ENCODE results near the gene SSPN. TPM values are rescaled to one million over a fixed set of nuclear protein-coding genes. Genes with fewer than 3 reads are reported as not detected.

Gene SSPN
- total RNA-seq, 1 experiment from 2014 or later = 0.17 TPM

GRCh38 chr12:26187014-26187798 lies 8.2 kb upstream of the SSPN start:
- ATAC-seq = peak; percentile 57; the same call in 1 of the 2 replicates
- ChIA-PET POLR2A (no interaction called here), CTCF (no interaction called here), RAD21 (ENCODE audit: low non-redundant PET in 1 of 2, low total read pairs in 2 of 2, uncharacterized antibody in 2 of 2, unreplicated experiment in 2 of 2) (no interaction called here)
- Histone ChIP-seq H3K27me3 (ENCODE audit: insufficient read depth, low read length) (no peaks in the 10 kb centered on the region), H3K27ac (ENCODE audit: low read depth, low read length) (no peak overlapping the region), H3K9me2 (ENCODE audit: insufficient read depth) (no peaks in the 10 kb centered on the region), H3K79me2 (ENCODE audit: insufficient read depth, low read length) (no peaks in the 10 kb centered on the region), H3K9me3 (ENCODE audit: control insufficient read depth in 1 of 2, insufficient read depth in 1 of 2, low read depth in 1 of 2, low read length in 2 of 2) (no peaks in the 10 kb centered on the region), H3K4me1 (ENCODE audit: control insufficient read depth in 1 of 2, insufficient read depth in 2 of 2, low read length in 2 of 2) (peaks cover 0 to 6% of the 10 kb centered on the region in 2 experiments; a peak in 1 of 4 replicates), H2AFZ (ENCODE audit: low read depth, low read length, poor library complexity, severe bottlenecking) (no peak overlapping the region), H3K4me2 (ENCODE audit: low read length) (no peak overlapping the region), H4K20me1 (ENCODE audit: insufficient read depth) (no peaks in the 10 kb centered on the region), H3K4me3 (replicated peaks in 1 of 2; ENCODE audit: low read depth in 1 of 2, low read length in 2 of 2) (no peak overlapping the region), H3K36me3 (ENCODE audit: control insufficient read depth in 1 of 2, insufficient read depth in 2 of 2, low read length in 2 of 2) (no peaks in the 10 kb centered on the region), H3K9ac (ENCODE audit: low read length) (no peak overlapping the region)
- DNase-seq (ENCODE audit: low read depth, low spot score) = no peak
- BruUV-seq (replicated peaks) = no TSS peak
- TF ChIP-seq CTCF (IDR thresholded peaks at IDR 0.05 in 2 of 3, conservative IDR thresholded peaks at IDR 0.05 in 1 of 3; ENCODE audit: borderline replicate concordance in 1 of 3, insufficient read depth in 1 of 3, low read depth in 2 of 3, low read length in 2 of 3) = peak in 1 of 3 experiments; percentile 18; a peak in 1 of 6 replicates
- TF ChIP-seq REST (IDR thresholded peaks at IDR 0.05; ENCODE audit: low read depth) = no peak
- peak; percentile 29; the same call in 1 of the 2 replicates for TF ChIP-seq RAD21 (IDR thresholded peaks at IDR 0.05; ENCODE audit: low read depth)
- TF ChIP-seq EZH2phosphoT487 (IDR thresholded peaks at IDR 0.05; ENCODE audit: borderline replicate concordance) = no peak
- TF ChIP-seq MAX (IDR thresholded peaks at IDR 0.05) = no peak
- TF ChIP-seq FOSL1 (IDR thresholded peaks at IDR 0.05; ENCODE audit: low read depth) = no peak
- intact Hi-C loops (cut with micrococcal nuclease) = no loop called here

All from HCT116 (cell line).